HG02610 (cell line): ENCODE results near the gene UFD1.

Source experiments
- ATAC-seq: cut with Tn5 transposase; IDR thresholded peaks from one replicate; pipeline ENCODE4 v1.9.1; 2021; ENCODE audit warnings: mild to moderate bottlenecking, moderate library complexity; ENCODE audit not compliant: unreplicated experiment

The UFD1 gene

GRCh38 chr22:19516378-19517170 lies 37.6 kb upstream of the UFD1 start:
- no peak for ATAC-seq

- no peak for ATAC-seq
These were observed 36.8 kb upstream of the UFD1 start for GRCh38 chr22:19515654-19516377.

GRCh38 chr22:19514831-19515565 lies 36.0 kb upstream of the UFD1 start:
- no peak for ATAC-seq

GRCh38 chr22:19513823-19514222 lies 34.8 kb upstream of the UFD1 start:
- no peak for ATAC-seq

- ATAC-seq = no peak
These were observed 31.9 kb upstream of the UFD1 start for GRCh38 chr22:19510919-19511341.

GRCh38 chr22:19509923-19510322 lies 30.9 kb upstream of the UFD1 start:
- no peak for ATAC-seq

GRCh38 chr22:19509191-19509590 lies 30.2 kb upstream of the UFD1 start:
- no peak for ATAC-seq

GRCh38 chr22:19508024-19508776 lies 29.2 kb upstream of the UFD1 start:
- no peak for ATAC-seq

GRCh38 chr22:19507534-19507861 lies 28.5 kb upstream of the UFD1 start:
- ATAC-seq = no peak

GRCh38 chr22:19506212-19506611 lies 27.2 kb upstream of the UFD1 start:
- ATAC-seq = no peak

- ATAC-seq = no peak
These were observed 26.7 kb upstream of the UFD1 start for GRCh38 chr22:19505735-19506126.

GRCh38 chr22:19504900-19505734 lies 26.1 kb upstream of the UFD1 start:
- ATAC-seq = no peak

- no peak for ATAC-seq
These were observed 24.9 kb upstream of the UFD1 start for GRCh38 chr22:19503869-19504268.

- no peak for ATAC-seq
These were observed 24.4 kb upstream of the UFD1 start for GRCh38 chr22:19503367-19503766.

- no peak for ATAC-seq
These were observed 23.0 kb upstream of the UFD1 start for GRCh38 chr22:19501897-19502447.

- no peak for ATAC-seq
These were observed 20.9 kb upstream of the UFD1 start for GRCh38 chr22:19499880-19500242.

- ATAC-seq = no peak
These were observed 20.4 kb upstream of the UFD1 start for GRCh38 chr22:19499236-19499879.

- no peak for ATAC-seq
These were observed 19.8 kb upstream of the UFD1 start for GRCh38 chr22:19498866-19499190.

GRCh38 chr22:19498154-19498865 lies 19.3 kb upstream of the UFD1 start:
- no peak for ATAC-seq
